Thyroid gland (tissue), 4 donors: ENCODE data around the gene NTRK2.

Experiments used
- CTCF ChIP-seq, 6 experiments: fragments of 200-600 bp in 3 of 6; fragments of 450-650 bp in 3 of 6; sonication (generic) in 3 of 6; IDR thresholded peaks; one replicate each; pipeline ENCODE4 v1.5.1; 2016 to 2019; ENCODE audit warnings: antibody characterized with exemption in 6 of 6, mild to moderate bottlenecking in 2 of 6, inconsistent platforms in 1 of 6, moderate library complexity in 1 of 6
- POLR2A ChIP-seq, 2 donors: fragments of 450-650 bp; IDR thresholded peaks; one replicate each; pipeline ENCODE4 v1.6.1; 2017; ENCODE audit warnings: antibody characterized with exemption in 2 of 2, mild to moderate bottlenecking in 2 of 2, moderate library complexity in 1 of 2

DNA sequence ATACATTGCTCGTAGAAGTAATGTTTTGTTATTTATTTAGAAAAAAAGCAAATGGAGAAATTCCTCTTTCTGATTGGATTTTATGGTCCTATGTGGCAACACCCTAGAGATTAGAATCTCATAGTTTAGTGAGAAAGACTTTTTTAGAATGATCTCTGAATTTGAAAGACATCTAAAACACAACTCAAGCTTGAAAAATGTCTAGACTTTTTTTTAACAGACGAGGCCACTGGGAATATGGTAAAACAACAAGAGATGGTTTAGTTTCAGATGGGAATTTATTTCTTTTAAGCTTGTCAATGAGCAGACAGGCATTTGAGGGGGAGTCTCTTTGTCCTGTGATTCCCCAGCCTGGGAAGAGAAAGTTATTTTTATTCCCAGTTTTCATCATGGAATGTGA is 122.1 kb downstream of the NTRK2 start:
- TF ChIP-seq CTCF (IDR thresholded peaks at IDR 0.05) (no peak), POLR2A (IDR thresholded peaks at IDR 0.05) (no peak)
